Activated CD4-positive, alpha-beta memory T cell treated with anti-CD3 and anti-CD28 coated beads, Interleukin-2, amount 10 ng/mL, durations not matched to agents 7 days and 5 days (primary cell): Measurements from ENCODE around the gene PDGFC. TPM values are rescaled to one million over a fixed set of nuclear protein-coding genes. Genes with fewer than 3 reads are reported as not detected.

Experiments used
- CTCF ChIA-PET: fragments of 350-600 bp; sonication (Branson Sonifier 250); formaldehyde crosslinking; loops from one replicate; lab custom pipeline; 2021; ENCODE audit warnings: antibody characterized with exemption, inconsistent platforms; lab: Charles Lee
- POLR2A ChIA-PET: fragments of 350-600 bp; sonication (Branson Sonifier 250); formaldehyde crosslinking; loops from one replicate; lab custom pipeline; 2021; ENCODE audit warnings: antibody characterized with exemption; lab: Charles Lee
- DNase-seq: peaks from one replicate; pipeline ENCODE4 v3.0.0-alpha.2; 2020
- H3K27ac Mint-ChIP-seq: one replicate; pipeline ENCODE4 v1.8.0; 2021; ENCODE audit warnings: mild to moderate bottlenecking, mixed read lengths
- H3K27me3 Mint-ChIP-seq: one replicate; pipeline ENCODE4 v1.8.0; 2021; ENCODE audit warnings: mixed read lengths
- H3K36me3 Mint-ChIP-seq: one replicate; pipeline ENCODE4 v1.8.0; 2021; ENCODE audit warnings: low read depth, mixed read lengths
- H3K4me1 Mint-ChIP-seq: one replicate; pipeline ENCODE4 v1.8.0; 2021; ENCODE audit warnings: mixed read lengths
- H3K4me3 Mint-ChIP-seq: one replicate; pipeline ENCODE4 v1.8.0; 2021; ENCODE audit warnings: mild to moderate bottlenecking, mixed read lengths
- H3K9me3 Mint-ChIP-seq: one replicate; pipeline ENCODE4 v1.8.0; 2021; ENCODE audit warnings: mixed read lengths
- total RNA-seq, 2 experiments: library from RNA; stranded (reverse); gene quantifications; one replicate each; pipeline ENCODE4 v1.2.3, GENCODE V29; 2021

PDGFC gene
- total RNA-seq, 2 experiments from 2014 or later, result not detected

- Mint-ChIP-seq H3K27ac (no peak overlapping the region), H3K36me3 (no peaks in the 10 kb centered on the region), H3K27me3 (no peaks in the 10 kb centered on the region), H3K4me1 (no peaks in the 10 kb centered on the region), H3K9me3 (peaks cover 3% of the 10 kb centered on the region), H3K4me3 (no peak overlapping the region)
- ChIA-PET POLR2A (no interaction called here), CTCF (no interaction called here)
- no peak for DNase-seq
Measured at GRCh38 chr4:156738766-156739165, 232.8 kb downstream of the PDGFC start.

- Mint-ChIP-seq H3K4me1 (no peaks in the 10 kb centered on the region), H3K27ac (no peak overlapping the region), H3K36me3 (no peaks in the 10 kb centered on the region), H3K4me3 (no peak overlapping the region), H3K9me3 (peaks cover 14% of the 10 kb centered on the region), H3K27me3 (no peaks in the 10 kb centered on the region)
- ChIA-PET POLR2A (no interaction called here), CTCF (no interaction called here)
- DNase-seq, result no peak
Measured at GRCh38 chr4:156734965-156735895, 236.4 kb downstream of the PDGFC start.

- no peaks in the 10 kb centered on the region for H3K4me1 Mint-ChIP-seq
- no peak overlapping the region for H3K27ac Mint-ChIP-seq
- ChIA-PET POLR2A (no interaction called here), CTCF (no interaction called here)
- H3K9me3 Mint-ChIP-seq, result peaks cover 11% of the 10 kb centered on the region
- no peak for DNase-seq
- H3K4me3 Mint-ChIP-seq, result no peak overlapping the region
- no peaks in the 10 kb centered on the region for H3K27me3 Mint-ChIP-seq
- H3K36me3 Mint-ChIP-seq, result no peaks in the 10 kb centered on the region
Measured at GRCh38 chr4:156733582-156733981, 238.0 kb downstream of the PDGFC start.

- Mint-ChIP-seq H3K27me3 (no peaks in the 10 kb centered on the region), H3K27ac (no peak overlapping the region), H3K9me3 (peaks cover 11% of the 10 kb centered on the region), H3K36me3 (no peaks in the 10 kb centered on the region), H3K4me3 (no peak overlapping the region), H3K4me1 (no peaks in the 10 kb centered on the region)
- CTCF ChIA-PET, result no interaction called here
- no peak for DNase-seq
- POLR2A ChIA-PET, result no interaction called here
Measured at GRCh38 chr4:156732634-156733033, 239.0 kb downstream of the PDGFC start.

- Mint-ChIP-seq H3K9me3 (peaks cover 11% of the 10 kb centered on the region), H3K36me3 (no peaks in the 10 kb centered on the region), H3K27ac (no peak overlapping the region), H3K4me3 (no peak overlapping the region), H3K4me1 (no peaks in the 10 kb centered on the region), H3K27me3 (no peaks in the 10 kb centered on the region)
- POLR2A ChIA-PET, result no interaction called here
- CTCF ChIA-PET, result no interaction called here
- no peak for DNase-seq
Measured at GRCh38 chr4:156729416-156729815, 242.2 kb downstream of the PDGFC start.

GRCh38 chr4:156725257-156725656 lies 246.3 kb downstream of the PDGFC start:
- Mint-ChIP-seq H3K9me3 (peaks cover 8% of the 10 kb centered on the region), H3K27me3 (no peaks in the 10 kb centered on the region), H3K4me1 (no peaks in the 10 kb centered on the region), H3K4me3 (no peak overlapping the region), H3K36me3 (no peaks in the 10 kb centered on the region), H3K27ac (no peak overlapping the region)
- DNase-seq, result no peak
- ChIA-PET CTCF (no interaction called here), POLR2A (no interaction called here)

- no peak for DNase-seq
- Mint-ChIP-seq H3K27me3 (no peaks in the 10 kb centered on the region), H3K27ac (no peak overlapping the region), H3K9me3 (peaks cover 8% of the 10 kb centered on the region), H3K4me3 (no peak overlapping the region), H3K4me1 (no peaks in the 10 kb centered on the region), H3K36me3 (no peaks in the 10 kb centered on the region)
- ChIA-PET POLR2A (no interaction called here), CTCF (no interaction called here)
Measured at GRCh38 chr4:156723951-156724668, 247.5 kb downstream of the PDGFC start.

- Mint-ChIP-seq H3K9me3 (peaks cover 8% of the 10 kb centered on the region), H3K4me3 (no peak overlapping the region), H3K4me1 (no peaks in the 10 kb centered on the region), H3K27ac (no peak overlapping the region), H3K27me3 (no peaks in the 10 kb centered on the region), H3K36me3 (no peaks in the 10 kb centered on the region)
- DNase-seq, result no peak
- ChIA-PET CTCF (no interaction called here), POLR2A (no interaction called here)
Measured at GRCh38 chr4:156718226-156718625, 253.4 kb downstream of the PDGFC start.

- no peak overlapping the region for H3K4me3 Mint-ChIP-seq
- DNase-seq, result no peak
- no peak overlapping the region for H3K27ac Mint-ChIP-seq
- H3K27me3 Mint-ChIP-seq, result no peaks in the 10 kb centered on the region
- POLR2A ChIA-PET, result no interaction called here
- H3K36me3 Mint-ChIP-seq, result no peaks in the 10 kb centered on the region
- no peaks in the 10 kb centered on the region for H3K4me1 Mint-ChIP-seq
- peaks cover 2% of the 10 kb centered on the region for H3K9me3 Mint-ChIP-seq
- CTCF ChIA-PET, result no interaction called here
Measured at GRCh38 chr4:156711193-156711590, 260.4 kb downstream of the PDGFC start.

Other genes starting within 250 kb of the PDGFC start
- gene GLRB, start 104.4 kb upstream of the PDGFC start, total RNA-seq, result not detected
- gene GRIA2, start 248.9 kb upstream of the PDGFC start, total RNA-seq, result not detected